Measurements from ENCODE around the gene WDR82. TPM values are rescaled to one million over a fixed set of nuclear protein-coding genes. Genes with fewer than 3 reads are reported as not detected.

Gene WDR82
- total and polyA plus RNA-seq, 9 of the 15 experiments (the other 6 are each of a cell fraction or from before 2014, with no cell fraction given), result 6.4 to 62.9 (median 37.1) TPM

DNA sequence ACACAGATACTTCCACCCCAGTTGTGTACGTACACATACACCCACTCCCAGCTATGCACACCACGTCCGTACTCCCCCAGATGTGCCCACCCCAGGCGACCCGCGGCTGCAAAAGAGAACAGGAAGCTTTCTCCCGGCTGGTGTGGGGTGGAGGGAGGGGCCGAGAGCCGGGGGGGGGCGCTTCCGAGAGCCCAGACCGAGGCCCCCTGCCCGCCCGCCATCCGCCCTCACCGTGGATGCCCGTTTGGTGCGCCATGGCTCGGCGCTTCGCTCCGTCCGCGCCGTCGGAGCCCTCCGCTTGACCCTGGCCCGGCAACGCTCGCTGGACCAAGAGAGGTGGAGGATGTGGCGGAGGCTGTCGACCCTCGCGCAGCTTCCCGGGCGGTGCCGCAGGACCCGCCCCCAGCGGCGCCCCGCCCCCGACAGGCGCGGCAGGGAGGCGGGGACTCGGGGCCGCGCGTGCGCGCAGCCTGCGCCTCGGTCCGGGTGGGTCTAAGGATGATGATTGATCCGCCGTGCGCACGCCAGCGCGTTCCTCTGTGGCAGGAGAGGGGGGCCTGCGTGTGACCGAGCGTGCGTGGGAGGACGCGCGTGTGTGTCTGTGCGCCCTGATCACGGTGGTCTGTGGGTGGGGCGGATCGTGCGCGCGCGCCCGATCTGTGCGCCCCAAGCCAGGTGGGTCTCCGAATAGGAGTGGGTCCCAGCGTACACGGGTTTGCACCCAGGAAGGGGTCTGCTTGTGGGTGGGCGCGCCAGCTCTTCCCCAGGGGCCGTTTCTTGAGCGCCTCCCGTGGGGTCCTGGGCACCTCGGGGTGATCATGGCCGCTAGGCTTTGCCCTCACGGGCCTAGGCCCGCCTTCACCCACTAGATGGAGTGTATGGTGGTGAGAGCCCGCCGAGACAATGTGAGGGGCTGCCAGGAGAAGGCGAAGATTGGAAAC lies 39.4 kb downstream of the WDR82 start, which contains the start of gene TWF2 (continued):
- TF ChIP-seq JUND (IDR thresholded peaks at IDR 0.05; ENCODE audit: borderline replicate concordance, low read depth, low read length) (peak; percentile 15; the same call in 1 of the 2 replicates), JUND (tag; IDR thresholded peaks at IDR 0.05; ENCODE audit: borderline replicate concordance, low read depth, low read length) (no peak), GABPB1 (CRISPR knock-in tag; IDR thresholded peaks at IDR 0.05) (0 out of 2 replicates have a peak, but pooled peaks have one; percentile 24), ZNF551 (CRISPR knock-in tag; IDR thresholded peaks at IDR 0.05) (no peak), JUN (IDR thresholded peaks at IDR 0.05; ENCODE audit: borderline replicate concordance, low read depth, low read length) (no peak), JUN (CRISPR knock-in tag; IDR thresholded peaks at IDR 0.05; ENCODE audit: borderline replicate concordance) (no peak), ZNF408 (CRISPR knock-in tag; IDR thresholded peaks at IDR 0.05; ENCODE audit: low read depth) (no peak), ZNF212 (CRISPR knock-in tag; IDR thresholded peaks at IDR 0.05) (no peak), MCM2 (IDR thresholded peaks at IDR 0.05; ENCODE audit: low read depth) (no peak), POLR3A (IDR thresholded peaks at IDR 0.05; ENCODE audit: borderline replicate concordance, extremely low read depth, insufficient read depth, insufficient read length) (no peak), ZNF282 (CRISPR knock-in tag; IDR thresholded peaks at IDR 0.05) (no peak), ZFPM2 (CRISPR knock-in tag; IDR thresholded peaks at IDR 0.05) (no peak), THRA (IDR thresholded peaks at IDR 0.05) (no peak), ZNF445 (CRISPR knock-in tag; IDR thresholded peaks at IDR 0.05; ENCODE audit: low read depth) (no peak), SMAD4 (CRISPR knock-in tag; conservative IDR thresholded peaks at IDR 0.05) (peak; percentile 61; the same call in 1 of the 2 replicates), ZNF217 (CRISPR knock-in tag; IDR thresholded peaks at IDR 0.05) (no peak)
- TF ChIP-seq, protein P1, sequence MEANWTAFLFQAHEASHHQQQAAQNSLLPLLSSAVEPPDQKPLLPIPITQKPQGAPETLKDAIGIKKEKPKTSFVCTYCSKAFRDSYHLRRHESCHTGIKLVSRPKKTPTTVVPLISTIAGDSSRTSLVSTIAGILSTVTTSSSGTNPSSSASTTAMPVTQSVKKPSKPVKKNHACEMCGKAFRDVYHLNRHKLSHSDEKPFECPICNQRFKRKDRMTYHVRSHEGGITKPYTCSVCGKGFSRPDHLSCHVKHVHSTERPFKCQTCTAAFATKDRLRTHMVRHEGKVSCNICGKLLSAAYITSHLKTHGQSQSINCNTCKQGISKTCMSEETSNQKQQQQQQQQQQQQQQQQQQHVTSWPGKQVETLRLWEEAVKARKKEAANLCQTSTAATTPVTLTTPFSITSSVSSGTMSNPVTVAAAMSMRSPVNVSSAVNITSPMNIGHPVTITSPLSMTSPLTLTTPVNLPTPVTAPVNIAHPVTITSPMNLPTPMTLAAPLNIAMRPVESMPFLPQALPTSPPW (CRISPR knock-in tag; IDR thresholded peaks at IDR 0.05), result peak; percentile 84
- TF ChIP-seq, protein P2, sequence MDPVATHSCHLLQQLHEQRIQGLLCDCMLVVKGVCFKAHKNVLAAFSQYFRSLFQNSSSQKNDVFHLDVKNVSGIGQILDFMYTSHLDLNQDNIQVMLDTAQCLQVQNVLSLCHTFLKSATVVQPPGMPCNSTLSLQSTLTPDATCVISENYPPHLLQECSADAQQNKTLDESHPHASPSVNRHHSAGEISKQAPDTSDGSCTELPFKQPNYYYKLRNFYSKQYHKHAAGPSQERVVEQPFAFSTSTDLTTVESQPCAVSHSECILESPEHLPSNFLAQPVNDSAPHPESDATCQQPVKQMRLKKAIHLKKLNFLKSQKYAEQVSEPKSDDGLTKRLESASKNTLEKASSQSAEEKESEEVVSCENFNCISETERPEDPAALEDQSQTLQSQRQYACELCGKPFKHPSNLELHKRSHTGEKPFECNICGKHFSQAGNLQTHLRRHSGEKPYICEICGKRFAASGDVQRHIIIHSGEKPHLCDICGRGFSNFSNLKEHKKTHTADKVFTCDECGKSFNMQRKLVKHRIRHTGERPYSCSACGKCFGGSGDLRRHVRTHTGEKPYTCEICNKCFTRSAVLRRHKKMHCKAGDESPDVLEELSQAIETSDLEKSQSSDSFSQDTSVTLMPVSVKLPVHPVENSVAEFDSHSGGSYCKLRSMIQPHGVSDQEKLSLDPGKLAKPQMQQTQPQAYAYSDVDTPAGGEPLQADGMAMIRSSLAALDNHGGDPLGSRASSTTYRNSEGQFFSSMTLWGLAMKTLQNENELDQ (CRISPR knock-in tag; IDR thresholded peaks at IDR 0.05; ENCODE audit: borderline replicate concordance), result no peak
- TF ChIP-seq, protein P3, sequence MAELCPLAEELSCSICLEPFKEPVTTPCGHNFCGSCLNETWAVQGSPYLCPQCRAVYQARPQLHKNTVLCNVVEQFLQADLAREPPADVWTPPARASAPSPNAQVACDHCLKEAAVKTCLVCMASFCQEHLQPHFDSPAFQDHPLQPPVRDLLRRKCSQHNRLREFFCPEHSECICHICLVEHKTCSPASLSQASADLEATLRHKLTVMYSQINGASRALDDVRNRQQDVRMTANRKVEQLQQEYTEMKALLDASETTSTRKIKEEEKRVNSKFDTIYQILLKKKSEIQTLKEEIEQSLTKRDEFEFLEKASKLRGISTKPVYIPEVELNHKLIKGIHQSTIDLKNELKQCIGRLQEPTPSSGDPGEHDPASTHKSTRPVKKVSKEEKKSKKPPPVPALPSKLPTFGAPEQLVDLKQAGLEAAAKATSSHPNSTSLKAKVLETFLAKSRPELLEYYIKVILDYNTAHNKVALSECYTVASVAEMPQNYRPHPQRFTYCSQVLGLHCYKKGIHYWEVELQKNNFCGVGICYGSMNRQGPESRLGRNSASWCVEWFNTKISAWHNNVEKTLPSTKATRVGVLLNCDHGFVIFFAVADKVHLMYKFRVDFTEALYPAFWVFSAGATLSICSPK (IDR thresholded peaks at IDR 0.05; ENCODE audit: borderline replicate concordance), result no peak
